ENCODE results near the gene ADCY5.

ADCY5 gene

DNA sequence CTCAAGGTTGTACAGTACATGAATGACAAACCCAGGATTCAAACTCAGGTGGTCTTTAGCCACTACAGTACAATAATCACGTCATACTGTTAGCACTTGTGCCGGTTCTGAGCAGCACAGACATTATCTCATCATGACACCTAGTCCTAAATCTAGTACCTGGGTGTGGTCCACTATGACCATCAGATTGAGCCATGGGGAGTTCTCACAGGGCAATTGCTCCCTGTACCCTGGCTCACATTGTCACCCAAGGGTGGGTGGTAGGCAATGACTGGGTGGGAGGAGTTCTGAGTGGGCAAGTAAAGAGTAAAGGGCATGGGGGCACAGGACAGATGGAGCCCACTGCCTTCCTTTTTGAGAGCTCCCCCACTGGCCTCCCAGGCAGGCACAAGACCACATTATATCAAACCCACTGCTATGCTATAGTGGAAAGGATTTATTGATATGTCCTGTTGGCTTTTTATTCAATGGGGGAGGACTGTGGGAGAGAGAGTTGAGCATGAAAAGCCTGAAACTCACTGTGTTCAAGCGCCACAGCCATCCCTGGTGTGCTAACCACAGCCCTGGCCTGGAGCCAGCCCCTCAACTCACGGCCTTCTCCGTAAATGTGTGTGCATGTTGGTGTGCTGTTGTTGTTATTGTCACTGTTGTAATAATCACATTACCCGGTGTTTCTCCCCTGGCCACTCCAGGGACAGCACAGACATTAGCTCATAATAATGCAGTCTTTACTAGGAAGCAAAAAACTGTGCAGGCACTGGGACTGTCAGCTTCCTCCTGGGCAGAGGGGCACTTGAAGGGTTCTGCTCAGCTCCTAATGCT lies 27.3 kb downstream of the ADCY5 start:
- H3K4me1 ChIP-seq (ENCODE audit: control insufficient read depth in 5 of 5, insufficient read depth in 5 of 5, low read length in 5 of 5) = peaks cover 5 to 63% (median 45%) of the 10 kb centered on the region in 5 donors
- no peak overlapping the region for H3K4me3 ChIP-seq (ENCODE audit: low read depth in 1 of 5, low read length in 5 of 5)
- peak overlapping the region; percentile 76 for H3K27ac ChIP-seq (ENCODE audit: low read depth, low read length)
- no peaks in the 10 kb centered on the region for H3K9me3 ChIP-seq (ENCODE audit: control insufficient read depth in 5 of 5, low read length in 5 of 5)
- H3K27me3 ChIP-seq (ENCODE audit: control insufficient read depth in 5 of 5, insufficient read depth in 4 of 5, low read length in 5 of 5) = no peaks in the 10 kb centered on the region
- no peaks in the 10 kb centered on the region for H3K36me3 ChIP-seq (ENCODE audit: control insufficient read depth in 5 of 5, insufficient read depth in 5 of 5, low read length in 5 of 5)
- peak overlapping the region in 2 of 5 donors; percentile 21 to 38 for H3K9ac ChIP-seq (ENCODE audit: low read length in 5 of 5)

DNA sequence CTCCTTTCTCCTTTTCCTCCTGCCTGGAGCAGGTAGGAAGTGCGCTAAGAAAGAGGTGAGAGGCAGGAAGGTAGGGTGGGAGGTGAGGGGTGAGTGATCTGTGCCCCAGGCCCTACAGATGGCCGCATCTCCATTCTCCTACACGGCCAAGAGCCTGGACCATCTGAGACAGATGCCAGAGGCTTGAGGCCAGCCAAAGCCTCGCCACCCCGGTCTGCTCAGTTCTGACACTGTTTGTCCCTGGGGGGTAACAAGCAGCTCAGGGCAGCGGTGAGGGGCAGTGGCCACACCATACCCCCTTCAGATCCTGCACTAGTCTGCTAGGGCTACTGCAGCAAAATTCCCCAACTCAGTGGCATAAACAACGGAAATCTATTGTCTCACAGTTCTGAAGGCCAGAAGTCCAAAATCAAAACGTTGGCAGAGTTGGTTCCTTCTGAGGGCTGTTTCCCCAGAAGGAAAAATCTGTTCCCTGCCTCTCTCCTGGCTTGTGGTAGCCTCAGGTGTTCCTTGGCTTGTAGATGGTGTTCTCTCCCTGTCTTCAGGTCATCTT lies 28.4 kb downstream of the ADCY5 start:
- H3K9me3 ChIP-seq (ENCODE audit: control insufficient read depth in 5 of 5, low read length in 5 of 5) = no peaks in the 10 kb centered on the region
- no peak overlapping the region for H3K27ac ChIP-seq (ENCODE audit: low read depth, low read length)
- H3K36me3 ChIP-seq (ENCODE audit: control insufficient read depth in 5 of 5, insufficient read depth in 5 of 5, low read length in 5 of 5) = no peaks in the 10 kb centered on the region
- H3K4me3 ChIP-seq (ENCODE audit: low read depth in 1 of 5, low read length in 5 of 5) = no peak overlapping the region
- H3K27me3 ChIP-seq (ENCODE audit: control insufficient read depth in 5 of 5, insufficient read depth in 4 of 5, low read length in 5 of 5) = no peaks in the 10 kb centered on the region
- H3K4me1 ChIP-seq (ENCODE audit: control insufficient read depth in 5 of 5, insufficient read depth in 5 of 5, low read length in 5 of 5) = peaks cover 5 to 59% (median 50%) of the 10 kb centered on the region in 5 donors
- no peak overlapping the region for H3K9ac ChIP-seq (ENCODE audit: low read length in 5 of 5)

DNA sequence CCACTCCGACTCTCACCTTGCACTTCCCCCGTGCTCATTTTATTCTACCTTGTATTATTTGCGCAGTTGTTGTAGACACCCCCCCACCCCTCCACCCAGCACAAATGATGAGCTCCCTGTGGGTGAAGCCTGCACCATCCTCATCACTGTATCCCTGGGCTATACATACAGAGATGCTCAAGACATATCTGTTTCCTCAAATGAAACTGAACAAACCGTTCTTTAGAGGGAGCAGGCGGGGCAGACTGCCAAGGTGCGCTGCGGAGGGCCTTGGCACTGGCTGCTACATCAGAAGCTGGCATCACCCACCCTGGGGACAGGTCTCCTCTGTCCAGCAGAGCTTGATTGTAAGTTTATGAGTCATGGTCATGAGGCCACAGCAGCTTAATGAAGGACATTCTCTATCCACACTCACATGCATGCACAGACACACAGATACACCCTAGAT lies 29.0 kb downstream of the ADCY5 start:
- Histone ChIP-seq H3K27me3 (ENCODE audit: control insufficient read depth in 5 of 5, insufficient read depth in 4 of 5, low read length in 5 of 5) (no peaks in the 10 kb centered on the region), H3K9ac (ENCODE audit: low read length in 5 of 5) (no peak overlapping the region), H3K36me3 (ENCODE audit: control insufficient read depth in 5 of 5, insufficient read depth in 5 of 5, low read length in 5 of 5) (no peaks in the 10 kb centered on the region), H3K4me3 (ENCODE audit: low read depth in 1 of 5, low read length in 5 of 5) (no peak overlapping the region), H3K9me3 (ENCODE audit: control insufficient read depth in 5 of 5, low read length in 5 of 5) (no peaks in the 10 kb centered on the region), H3K27ac (ENCODE audit: low read depth, low read length) (no peak overlapping the region), H3K4me1 (ENCODE audit: control insufficient read depth in 5 of 5, insufficient read depth in 5 of 5, low read length in 5 of 5) (peaks cover 5 to 53% (median 44%) of the 10 kb centered on the region in 5 donors)

DNA sequence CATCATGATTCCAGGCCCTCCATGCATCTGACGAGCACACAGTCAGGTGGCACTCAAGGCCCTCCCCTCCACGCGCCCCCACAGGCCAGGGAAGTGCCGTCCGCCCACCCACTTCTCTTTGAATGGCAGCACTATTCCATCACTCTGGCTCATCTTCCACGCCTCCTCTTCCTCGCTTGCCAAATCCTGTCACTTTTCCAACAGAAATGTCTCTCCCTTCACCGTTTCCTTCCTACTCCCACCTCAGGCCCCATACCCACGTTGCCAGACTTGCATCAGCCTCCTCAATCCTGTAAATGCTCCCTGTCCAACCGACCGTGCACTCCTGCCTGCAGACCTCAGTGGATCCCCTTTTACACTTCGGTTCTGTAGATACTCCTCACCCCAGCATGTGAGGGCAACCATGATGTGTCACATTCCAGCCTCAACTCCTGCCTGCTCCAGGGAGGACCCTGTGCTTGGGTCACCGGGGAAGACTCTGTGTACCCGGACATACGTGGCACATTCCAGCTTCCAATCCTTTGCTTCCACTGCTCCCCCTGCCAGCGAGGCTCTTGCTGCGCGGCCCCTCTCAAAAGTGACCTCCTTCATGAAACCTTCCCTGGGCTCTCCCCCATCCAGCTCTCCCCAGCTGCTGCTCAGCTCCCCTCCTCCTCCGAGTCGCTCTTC lies 29.6 kb downstream of the ADCY5 start:
- Histone ChIP-seq H3K9ac (ENCODE audit: low read length in 5 of 5) (no peak overlapping the region), H3K4me3 (ENCODE audit: low read depth in 1 of 5, low read length in 5 of 5) (no peak overlapping the region), H3K36me3 (ENCODE audit: control insufficient read depth in 5 of 5, insufficient read depth in 5 of 5, low read length in 5 of 5) (no peaks in the 10 kb centered on the region), H3K27ac (ENCODE audit: low read depth, low read length) (no peak overlapping the region), H3K4me1 (ENCODE audit: control insufficient read depth in 5 of 5, insufficient read depth in 5 of 5, low read length in 5 of 5) (peaks cover 5 to 48% (median 39%) of the 10 kb centered on the region in 5 donors), H3K27me3 (ENCODE audit: control insufficient read depth in 5 of 5, insufficient read depth in 4 of 5, low read length in 5 of 5) (no peaks in the 10 kb centered on the region), H3K9me3 (ENCODE audit: control insufficient read depth in 5 of 5, low read length in 5 of 5) (no peaks in the 10 kb centered on the region)

DNA sequence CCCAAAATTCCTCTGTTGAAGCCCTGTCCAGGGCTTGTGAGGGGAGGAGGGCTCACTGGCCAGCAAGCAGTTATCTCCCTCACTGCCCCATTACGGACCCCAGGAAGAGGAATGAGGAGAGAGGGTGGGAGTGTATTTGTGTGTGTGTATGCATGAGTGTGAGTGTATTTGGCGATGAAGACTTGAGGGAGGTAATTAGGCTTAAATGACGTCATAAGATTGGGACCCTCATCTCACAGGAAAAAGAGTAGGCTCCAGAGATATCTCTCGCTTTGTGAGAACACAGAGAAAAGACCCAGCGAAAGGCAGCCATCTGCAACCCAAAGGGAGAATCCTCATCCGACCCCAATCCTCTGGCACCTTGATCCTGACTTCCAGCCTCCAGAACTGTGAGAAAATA lies 32.2 kb downstream of the ADCY5 start:
- Histone ChIP-seq H3K9ac (ENCODE audit: low read length in 5 of 5) (no peak overlapping the region), H3K4me3 (ENCODE audit: low read depth in 1 of 5, low read length in 5 of 5) (no peak overlapping the region)

DNA sequence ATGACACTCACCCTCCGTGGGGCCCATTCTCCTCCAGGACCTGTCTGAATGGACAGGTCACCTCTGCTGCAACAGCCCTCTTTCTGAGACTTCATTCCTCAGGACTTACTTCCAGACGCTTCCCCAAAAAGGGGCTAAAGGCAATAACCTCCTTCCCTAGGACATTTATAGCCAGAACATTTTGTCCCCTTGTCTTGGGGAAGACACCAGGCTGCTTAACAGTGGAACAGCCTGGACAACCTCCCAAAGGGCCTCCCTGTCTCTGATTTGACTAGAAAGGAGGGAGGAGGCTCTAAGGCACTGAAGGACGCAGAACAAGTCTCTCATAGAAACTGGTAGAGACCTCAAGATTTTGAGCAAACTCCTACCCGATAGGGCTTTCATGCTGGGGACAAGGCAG lies 32.7 kb downstream of the ADCY5 start:
- no peak overlapping the region for H3K27ac ChIP-seq (ENCODE audit: low read depth, low read length)
- no peak overlapping the region for H3K9ac ChIP-seq (ENCODE audit: low read length in 5 of 5)

More for the DNA sequence above, 32.2 kb downstream of the ADCY5 start:
- Histone ChIP-seq H3K36me3 (ENCODE audit: control insufficient read depth in 5 of 5, insufficient read depth in 5 of 5, low read length in 5 of 5) (no peaks in the 10 kb centered on the region), H3K27ac (ENCODE audit: low read depth, low read length) (no peak overlapping the region), H3K27me3 (ENCODE audit: control insufficient read depth in 5 of 5, insufficient read depth in 4 of 5, low read length in 5 of 5) (no peaks in the 10 kb centered on the region), H3K9me3 (ENCODE audit: control insufficient read depth in 5 of 5, low read length in 5 of 5) (no peaks in the 10 kb centered on the region), H3K4me1 (ENCODE audit: control insufficient read depth in 5 of 5, insufficient read depth in 5 of 5, low read length in 5 of 5) (peaks cover 2 to 42% (median 34%) of the 10 kb centered on the region in 5 donors)

DNA sequence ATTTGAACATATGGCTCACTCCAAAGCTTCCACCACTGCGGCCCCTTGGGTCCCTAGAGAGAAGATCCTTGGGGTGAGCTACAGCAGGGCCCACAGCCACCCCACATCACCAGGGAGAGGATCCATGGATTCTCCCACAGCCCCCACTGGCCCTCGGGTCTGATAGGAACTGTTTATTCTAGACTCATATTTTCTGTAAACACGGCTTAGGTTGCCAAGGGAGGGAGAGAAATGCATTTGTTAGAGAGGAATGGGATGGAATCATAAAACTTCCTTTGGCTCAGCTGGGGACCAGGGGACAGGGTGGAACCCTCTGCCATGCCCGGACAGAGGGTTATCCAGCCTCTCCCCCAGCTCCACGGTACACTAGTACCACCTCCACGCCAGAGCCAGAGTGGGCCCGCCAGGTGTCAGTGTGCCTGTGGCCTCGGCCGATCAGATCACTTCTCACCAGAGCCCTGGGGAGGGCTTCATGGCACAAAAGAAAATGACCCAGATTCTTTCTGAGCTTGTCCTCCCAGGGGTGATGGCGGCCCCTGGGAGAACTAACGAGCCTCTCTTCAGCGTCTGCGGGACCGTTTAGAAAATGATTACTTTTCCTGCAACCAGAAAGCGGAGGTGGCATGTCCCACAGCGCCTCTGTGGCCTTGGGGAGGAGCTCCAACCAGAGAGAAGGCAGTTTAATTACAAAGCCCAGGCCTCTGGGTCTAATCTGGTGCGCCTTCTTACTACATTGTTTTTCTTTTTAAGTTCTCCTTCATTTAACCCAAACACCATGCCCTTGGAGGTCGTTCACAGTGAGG lies 33.7 kb downstream of the ADCY5 start:
- H3K9me3 ChIP-seq (ENCODE audit: control insufficient read depth in 5 of 5, low read length in 5 of 5) = no peaks in the 10 kb centered on the region
- no peak overlapping the region for H3K27ac ChIP-seq (ENCODE audit: low read depth, low read length)
- H3K9ac ChIP-seq (ENCODE audit: low read length in 5 of 5) = no peak overlapping the region
- no peaks in the 10 kb centered on the region for H3K27me3 ChIP-seq (ENCODE audit: control insufficient read depth in 5 of 5, insufficient read depth in 4 of 5, low read length in 5 of 5)
- H3K4me1 ChIP-seq (ENCODE audit: control insufficient read depth in 5 of 5, insufficient read depth in 5 of 5, low read length in 5 of 5) = peaks cover 2 to 36% (median 30%) of the 10 kb centered on the region in 5 donors
- H3K4me3 ChIP-seq (ENCODE audit: low read depth in 1 of 5, low read length in 5 of 5) = no peak overlapping the region
- H3K36me3 ChIP-seq (ENCODE audit: control insufficient read depth in 5 of 5, insufficient read depth in 5 of 5, low read length in 5 of 5) = no peaks in the 10 kb centered on the region

More for the DNA sequence above, 32.7 kb downstream of the ADCY5 start:
- H3K4me3 ChIP-seq (ENCODE audit: low read depth in 1 of 5, low read length in 5 of 5) = no peak overlapping the region
- no peaks in the 10 kb centered on the region for H3K36me3 ChIP-seq (ENCODE audit: control insufficient read depth in 5 of 5, insufficient read depth in 5 of 5, low read length in 5 of 5)
- no peaks in the 10 kb centered on the region for H3K27me3 ChIP-seq (ENCODE audit: control insufficient read depth in 5 of 5, insufficient read depth in 4 of 5, low read length in 5 of 5)
- no peaks in the 10 kb centered on the region for H3K9me3 ChIP-seq (ENCODE audit: control insufficient read depth in 5 of 5, low read length in 5 of 5)
- peaks cover 2 to 41% (median 33%) of the 10 kb centered on the region in 5 donors for H3K4me1 ChIP-seq (ENCODE audit: control insufficient read depth in 5 of 5, insufficient read depth in 5 of 5, low read length in 5 of 5)

DNA sequence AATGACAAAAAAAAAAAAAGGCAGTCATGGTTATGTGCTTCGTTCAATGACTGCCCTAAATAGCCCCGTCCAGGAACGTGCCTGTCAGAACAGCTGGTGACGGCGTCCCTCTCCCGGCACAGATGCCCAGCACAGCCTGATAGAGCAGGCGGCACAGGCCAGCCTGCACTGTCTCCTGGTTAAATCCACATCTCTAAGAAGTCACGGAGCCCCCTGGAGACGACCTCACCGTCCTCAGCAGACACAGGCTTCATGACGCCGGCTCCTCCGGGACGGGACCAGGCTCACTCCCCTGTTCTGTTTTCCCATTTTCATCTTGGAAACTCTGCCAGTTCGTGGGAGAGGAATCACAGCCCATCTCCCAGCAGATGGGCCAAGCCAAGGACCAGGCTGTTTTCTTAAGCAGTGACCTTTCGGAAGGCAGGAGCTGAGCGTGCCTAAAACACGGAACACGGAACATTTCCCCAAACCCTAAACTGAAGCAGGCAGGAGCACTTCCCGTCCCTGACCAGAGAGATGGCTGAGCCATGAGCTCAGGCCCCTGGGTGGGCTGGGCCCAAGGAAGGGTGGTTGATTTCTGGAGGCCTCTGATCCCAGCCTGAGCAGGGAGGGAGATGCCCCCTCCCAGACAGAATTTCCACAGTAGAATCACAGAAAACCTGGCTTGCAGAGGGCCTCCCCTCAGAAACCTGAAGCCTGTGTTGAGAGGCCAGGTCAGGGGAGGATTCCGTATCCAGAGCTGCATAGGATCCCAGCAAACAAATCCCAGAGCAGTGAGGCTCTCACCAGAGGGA lies 35.9 kb downstream of the ADCY5 start:
- peak overlapping the region; percentile 62 for H3K27ac ChIP-seq (ENCODE audit: low read depth, low read length)
- H3K4me1 ChIP-seq (ENCODE audit: control insufficient read depth in 5 of 5, insufficient read depth in 5 of 5, low read length in 5 of 5) = peaks cover 2 to 33% (median 21%) of the 10 kb centered on the region in 5 donors
- H3K36me3 ChIP-seq (ENCODE audit: control insufficient read depth in 5 of 5, insufficient read depth in 5 of 5, low read length in 5 of 5) = no peaks in the 10 kb centered on the region
- no peaks in the 10 kb centered on the region for H3K9me3 ChIP-seq (ENCODE audit: control insufficient read depth in 5 of 5, low read length in 5 of 5)
- peak overlapping the region in 1 of 5 donors; percentile 19 for H3K4me3 ChIP-seq (ENCODE audit: low read depth in 1 of 5, low read length in 5 of 5)
- no peak overlapping the region for H3K9ac ChIP-seq (ENCODE audit: low read length in 5 of 5)
- no peaks in the 10 kb centered on the region for H3K27me3 ChIP-seq (ENCODE audit: control insufficient read depth in 5 of 5, insufficient read depth in 4 of 5, low read length in 5 of 5)

DNA sequence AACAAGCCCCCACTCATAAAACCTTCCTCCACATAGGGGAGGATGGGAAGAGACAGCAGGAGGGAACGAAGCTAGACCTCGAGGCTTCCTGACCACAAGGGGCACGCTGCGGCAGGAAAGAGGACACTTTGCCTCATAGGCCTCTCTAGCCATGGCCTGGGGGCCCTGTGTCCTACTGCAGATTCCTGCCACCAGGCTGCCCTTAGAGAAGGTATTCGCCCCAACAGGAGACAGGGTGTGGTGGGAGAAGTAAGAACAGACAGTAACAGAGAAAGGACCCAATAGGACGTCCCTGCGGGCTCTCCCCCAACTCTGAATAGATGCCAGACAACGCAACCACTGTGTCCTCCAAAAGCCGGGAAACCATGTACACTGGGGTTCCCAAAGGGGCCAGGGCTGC lies 36.8 kb downstream of the ADCY5 start:
- H3K9ac ChIP-seq (ENCODE audit: low read length in 5 of 5) = peak overlapping the region in 1 of 5 donors; percentile 39
- H3K4me1 ChIP-seq (ENCODE audit: control insufficient read depth in 5 of 5, insufficient read depth in 5 of 5, low read length in 5 of 5) = peaks cover 2 to 35% (median 24%) of the 10 kb centered on the region in 5 donors
- H3K4me3 ChIP-seq (ENCODE audit: low read depth in 1 of 5, low read length in 5 of 5) = no peak overlapping the region
- H3K9me3 ChIP-seq (ENCODE audit: control insufficient read depth in 5 of 5, low read length in 5 of 5) = no peaks in the 10 kb centered on the region
- no peak overlapping the region for H3K27ac ChIP-seq (ENCODE audit: low read depth, low read length)
- H3K36me3 ChIP-seq (ENCODE audit: control insufficient read depth in 5 of 5, insufficient read depth in 5 of 5, low read length in 5 of 5) = no peaks in the 10 kb centered on the region
- no peaks in the 10 kb centered on the region for H3K27me3 ChIP-seq (ENCODE audit: control insufficient read depth in 5 of 5, insufficient read depth in 4 of 5, low read length in 5 of 5)

Measured in subcutaneous abdominal adipose tissue (tissue), 5 donors.